Ovary (tissue), 3 donors: ENCODE results near the gene TOMM20.

ENCODE experiments used
- CTCF ChIP-seq, 3 donors: fragments of 450-650 bp in 2 of 3; fragments of 200-600 bp in 1 of 3; IDR thresholded peaks; one replicate each; pipeline versions ENCODE4 v1.5.1 to v1.8.0; 2016 to 2022; ENCODE audit warnings: antibody characterized with exemption in 3 of 3, mild to moderate bottlenecking in 1 of 3
- POLR2A ChIP-seq: fragments of 450-650 bp; IDR thresholded peaks from one replicate; pipeline ENCODE4 v1.6.1; 2017; ENCODE audit warnings: antibody characterized with exemption, mild to moderate bottlenecking, moderate library complexity
- donor health status: DM: no; HTN: no; CAD: no.

GRCh38 chr1:235087906-235088305, 40.7 kb downstream of the TOMM20 start:
- TF ChIP-seq CTCF (IDR thresholded peaks at IDR 0.05) (no peak), POLR2A (no peak)
